NCI-H1105 (cell line): ENCODE measurements around the gene OXSR1.
"Not testable (repeated sequence)": the region's sequence is repeated elsewhere in the genome, so short reads cannot be mapped to it uniquely, and the experiment has no call there.

ENCODE experiments used
- DNase-seq: peaks from one replicate; lab custom pipeline; 2025; lab: John Stamatoyannopoulos, UW

Gene OXSR1

GRCh38 chr3:38227989-38228388 lies 62.7 kb downstream of the OXSR1 start:
- DNase-seq: no peak

DNA sequence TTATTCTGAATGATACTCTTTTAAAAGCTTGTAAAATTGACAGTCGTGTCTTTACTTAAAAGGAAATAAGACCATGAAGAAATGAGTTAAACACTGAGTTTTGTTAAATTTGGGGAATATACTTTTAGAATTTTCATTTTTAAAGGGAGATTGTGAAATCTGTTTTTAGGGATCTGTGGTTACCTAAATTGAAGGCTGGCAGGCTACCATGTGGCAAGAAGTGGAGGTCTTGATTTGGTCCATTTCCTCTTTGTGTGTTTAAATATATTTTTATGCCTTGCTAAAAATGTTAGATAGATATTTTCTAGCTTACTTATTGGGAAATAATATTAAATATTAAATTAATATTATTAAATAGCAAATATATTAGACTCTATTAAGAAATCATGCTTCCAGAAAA lies 63.7 kb downstream of the OXSR1 start:
- no peak for DNase-seq

- no peak for DNase-seq
These were observed 67.4 kb downstream of the OXSR1 start for GRCh38 chr3:38232701-38233100.

DNA sequence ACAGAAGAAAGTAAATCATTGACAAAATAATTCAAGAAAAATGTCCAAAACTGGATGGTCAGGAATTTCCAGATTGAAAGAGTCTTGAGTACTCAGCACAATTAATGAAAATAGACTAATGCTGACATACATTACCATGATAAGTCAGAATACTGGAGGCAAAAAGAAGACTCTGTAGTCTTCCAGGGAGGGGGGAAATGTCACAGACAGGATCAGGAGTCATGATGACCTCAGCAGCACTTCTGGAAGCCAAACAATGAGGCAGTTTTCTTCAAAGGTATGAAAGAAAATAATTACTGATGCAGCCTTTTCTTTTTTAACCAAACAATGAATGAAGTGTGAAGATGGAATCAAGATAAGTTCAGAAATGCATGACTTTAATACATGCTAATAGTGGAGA lies 70.1 kb downstream of the OXSR1 start:
- DNase-seq: no peak

DNA sequence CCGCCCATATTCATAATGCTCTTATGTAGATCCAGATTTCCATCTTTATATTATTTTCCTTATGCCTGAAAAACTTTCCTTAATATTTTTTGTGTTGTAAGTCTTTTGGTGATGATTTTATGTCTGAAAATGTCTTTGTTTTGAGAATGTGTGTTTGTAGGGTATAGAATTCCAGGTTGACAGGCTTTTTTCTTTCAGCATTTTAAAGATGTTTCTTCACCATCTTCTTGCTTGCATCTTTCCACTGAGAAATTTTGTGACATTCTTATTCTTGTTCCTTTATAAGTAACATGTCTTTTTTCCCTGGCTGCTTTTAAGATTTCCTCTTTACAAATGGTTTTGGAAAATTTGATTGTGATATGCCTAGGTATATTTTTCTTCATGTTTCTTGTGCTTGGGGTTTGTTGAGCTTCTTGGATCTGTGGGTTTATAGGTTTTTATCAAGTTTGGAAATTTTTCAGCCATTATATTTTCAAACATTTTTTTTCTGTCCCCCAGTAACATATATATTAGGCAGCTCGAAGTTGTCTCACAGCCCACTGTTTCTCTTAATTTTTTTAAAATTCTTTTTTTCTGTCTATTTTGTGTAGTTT lies 73.2 kb downstream of the OXSR1 start:
- no peak for DNase-seq

DNA sequence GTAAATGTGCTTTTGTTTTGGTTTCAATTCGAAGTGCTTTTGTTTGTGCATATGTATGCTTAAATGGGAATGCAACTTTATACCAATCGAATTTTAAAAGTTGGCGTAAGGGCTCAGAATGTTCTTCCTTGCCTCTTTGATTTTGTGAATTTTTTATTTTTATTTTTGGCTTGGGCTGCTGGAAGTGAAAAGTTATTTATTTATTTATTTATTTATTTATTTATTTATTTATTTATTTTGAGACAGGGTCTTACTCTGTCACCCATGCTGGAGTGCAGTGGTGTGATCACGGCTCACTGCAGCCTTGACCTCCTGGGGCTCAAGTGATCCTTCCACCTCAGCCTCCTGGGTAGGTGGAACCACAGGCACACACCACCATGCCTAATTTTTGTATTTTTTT lies 77.5 kb downstream of the OXSR1 start:
- DNase-seq: not testable (repeated sequence)

- no peak for DNase-seq
These were observed 80.6 kb downstream of the OXSR1 start for GRCh38 chr3:38245930-38246329.

- no peak for DNase-seq
These were observed 82.2 kb downstream of the OXSR1 start for GRCh38 chr3:38247366-38248035.

DNA sequence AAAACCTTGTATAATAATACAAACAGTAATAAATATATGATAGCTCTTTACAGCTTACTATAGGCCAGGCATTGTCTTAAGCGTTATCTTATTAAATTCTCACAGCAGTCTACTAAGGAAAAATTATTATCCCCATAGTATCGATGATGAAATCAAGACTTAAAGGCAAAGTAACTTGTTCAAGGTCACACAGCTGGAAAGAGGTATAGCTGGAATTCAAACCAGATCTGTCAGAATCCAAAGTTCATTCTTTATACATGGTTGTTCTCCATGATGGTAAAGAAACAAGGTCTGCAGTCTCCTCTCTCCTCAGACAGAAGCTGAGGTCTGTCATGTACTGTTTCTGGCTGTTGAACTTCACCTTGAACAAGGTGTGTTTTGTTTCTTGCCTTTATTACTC lies 84.9 kb downstream of the OXSR1 start:
- DNase-seq: no peak

DNA sequence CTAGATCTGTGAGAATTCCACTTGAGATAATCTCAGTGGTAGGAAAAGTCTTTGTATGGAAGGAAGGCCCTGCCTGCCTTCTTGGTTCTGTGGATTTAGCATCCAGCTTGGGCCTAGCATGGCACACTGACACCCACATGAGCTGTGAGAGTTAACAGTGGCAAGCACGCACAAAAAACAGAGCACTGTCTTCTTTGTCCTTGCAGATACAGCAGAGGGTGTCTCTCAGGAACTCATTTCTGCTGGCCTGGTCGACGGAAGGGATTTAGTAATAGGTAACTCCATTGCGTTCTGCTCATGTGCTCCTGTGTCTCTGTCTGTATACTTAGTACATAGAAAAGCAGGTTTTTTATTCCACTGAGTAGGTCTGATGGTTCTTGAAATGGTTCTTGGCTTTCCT lies 85.9 kb downstream of the OXSR1 start:
- DNase-seq: no peak

DNA sequence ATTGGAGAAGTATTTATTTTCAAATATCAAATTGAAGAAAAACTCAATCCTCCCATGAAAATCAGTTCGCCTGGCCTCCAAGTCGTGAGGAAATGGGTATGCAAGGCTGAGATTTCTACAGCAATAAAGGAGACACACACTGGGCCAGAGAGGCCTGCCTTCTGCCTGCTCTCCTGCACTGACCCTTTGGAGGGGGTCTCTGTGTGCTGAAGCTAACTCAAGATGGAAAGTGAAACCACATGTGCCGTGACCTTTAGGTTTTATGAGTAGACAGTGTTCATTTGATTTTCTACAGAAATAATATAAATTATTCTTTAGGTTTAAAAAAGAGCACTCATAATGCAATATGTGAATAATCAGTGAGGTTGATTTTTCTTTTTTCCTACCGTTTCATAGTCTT lies 88.4 kb downstream of the OXSR1 start:
- DNase-seq: no peak

DNA sequence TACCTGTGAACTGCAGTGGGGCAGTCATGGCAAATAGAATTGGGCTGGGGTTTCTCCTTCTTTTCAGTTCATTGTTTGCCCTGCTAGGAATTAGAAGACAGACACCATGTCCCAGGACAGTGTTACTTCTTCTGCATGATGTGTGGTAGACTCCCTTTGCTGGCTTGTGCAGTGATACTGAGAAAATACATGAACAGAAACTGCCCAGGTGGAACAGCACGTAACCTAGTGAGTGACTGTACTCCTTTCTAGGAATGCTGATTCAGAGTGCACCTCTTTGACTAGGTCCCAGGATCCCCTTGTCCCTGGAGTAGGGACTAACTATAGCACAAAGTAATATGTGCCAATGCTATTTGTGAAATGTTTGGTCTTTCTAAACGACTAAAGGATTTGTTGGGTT lies 89.5 kb downstream of the OXSR1 start:
- no peak for DNase-seq

GRCh38 chr3:38255627-38256026 lies 90.3 kb downstream of the OXSR1 start:
- DNase-seq: no peak

GRCh38 chr3:38257583-38257982 lies 92.2 kb downstream of the OXSR1 start:
- no peak for DNase-seq

DNA sequence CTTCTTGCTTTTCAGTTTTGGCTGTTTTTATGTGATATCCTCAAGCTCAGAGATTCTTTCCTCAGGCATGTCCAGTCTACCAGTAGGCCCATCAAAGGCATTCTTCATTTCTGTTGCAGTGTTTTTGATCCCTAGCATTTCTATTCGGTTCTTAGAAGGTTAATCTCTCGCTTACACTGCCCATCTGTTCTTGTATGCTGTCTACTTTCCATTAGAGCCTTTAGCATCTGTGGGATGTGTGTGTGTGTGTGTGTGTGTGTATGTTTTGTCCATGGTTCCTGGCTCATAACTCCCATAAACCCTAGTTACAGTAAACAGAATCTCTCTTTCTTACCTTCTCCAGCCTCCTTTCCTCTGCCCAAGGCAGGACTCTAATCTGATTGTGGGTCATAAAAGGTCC lies 95.1 kb downstream of the OXSR1 start:
- DNase-seq: no peak

DNA sequence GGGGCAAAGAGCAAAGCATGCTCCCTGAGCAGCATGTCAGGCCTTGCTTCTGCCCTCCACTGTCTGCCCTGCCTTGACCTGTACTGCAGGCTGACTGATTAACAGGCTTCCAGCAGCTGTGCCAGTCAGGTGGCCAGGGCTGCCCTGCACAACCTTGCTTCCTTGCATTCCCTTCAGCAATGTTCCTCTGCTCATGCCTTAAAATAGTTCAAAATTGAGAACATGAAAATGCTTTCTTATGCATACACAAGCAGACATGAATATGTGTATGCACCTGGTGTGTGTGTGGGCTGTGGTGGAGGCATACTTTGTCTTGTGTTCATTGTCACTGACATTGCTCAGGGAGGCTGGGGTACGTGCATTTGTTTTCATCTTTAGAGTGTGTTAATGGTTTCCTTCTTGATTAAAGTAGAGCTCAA lies 99.0 kb downstream of the OXSR1 start:
- no peak for DNase-seq

GRCh38 chr3:38264779-38265178 lies 99.4 kb downstream of the OXSR1 start:
- no peak for DNase-seq

- no peak for DNase-seq
These were observed 100.4 kb downstream of the OXSR1 start, which contains the start of gene SLC22A13 for GRCh38 chr3:38265604-38266307. SLC22A13 (plus strand) TSS chr3:38265812; CDS start chr3:38265861, 49 bp downstream.

- no peak for DNase-seq
These were observed 101.5 kb downstream of the OXSR1 start for GRCh38 chr3:38266810-38267209.

DNA sequence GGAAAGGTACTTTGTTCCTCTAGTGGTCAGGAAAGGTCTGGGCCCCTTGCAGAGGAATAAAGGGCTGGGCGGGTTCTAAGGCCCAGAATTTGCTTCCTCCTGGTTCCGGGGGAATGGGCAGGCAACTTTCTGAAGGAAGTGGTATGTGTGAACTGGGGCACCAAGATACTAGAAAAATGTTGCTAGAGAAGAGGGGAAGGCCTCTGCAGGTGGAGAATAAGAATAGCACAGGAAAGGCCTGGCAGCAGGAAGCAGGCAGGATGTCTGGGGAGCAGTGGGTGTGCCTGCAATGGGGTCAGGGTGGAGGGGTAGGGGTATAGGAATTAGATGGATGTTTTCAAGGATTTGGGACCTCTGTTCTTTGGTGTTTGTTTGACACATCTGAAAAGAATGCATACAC lies 102.3 kb downstream of the OXSR1 start:
- DNase-seq: no peak

DNA sequence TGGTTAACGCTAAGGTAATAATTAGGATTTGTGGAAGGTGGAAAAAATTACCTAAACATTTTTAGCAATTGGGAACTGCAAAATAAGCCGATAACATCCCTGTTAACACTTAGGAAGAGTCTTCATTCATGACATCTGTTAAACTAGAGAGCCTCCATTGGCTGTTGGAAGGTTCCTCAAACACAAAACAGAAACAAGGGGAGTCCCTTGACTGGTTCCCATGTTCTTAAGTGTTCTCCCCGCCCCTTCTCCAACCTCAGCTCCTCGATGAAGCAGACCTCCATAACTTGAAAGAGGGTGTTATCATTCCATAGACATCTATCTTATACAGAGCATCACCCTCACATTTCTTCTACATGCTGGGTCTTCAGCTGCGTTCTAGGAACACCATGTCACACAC lies 102.8 kb downstream of the OXSR1 start:
- DNase-seq: no peak

- DNase-seq: no peak
These were observed 103.2 kb downstream of the OXSR1 start for GRCh38 chr3:38268522-38268921.

- no peak for DNase-seq
These were observed 105.3 kb downstream of the OXSR1 start for GRCh38 chr3:38270606-38271005.
